ENCODE measurements around the gene ATG4D.

The ATG4D gene

GRCh38 chr19:10543420-10544241 lies at the start of gene ATG4D:
Gene ATG4D, plus strand, starts transcription at chr19:10543904. Its CDS starts 187 bp downstream, at chr19:10544091.
- DNase-seq, result peak; percentile 83 to 88

GRCh38 chr19:10497371-10497770 lies 46.3 kb upstream of the ATG4D start:
- no peak for DNase-seq

GRCh38 chr19:10499550-10500246 lies 44.0 kb upstream of the ATG4D start:
- no peak for DNase-seq

- no peak for DNase-seq
Observed at GRCh38 chr19:10500247-10500592, 43.5 kb upstream of the ATG4D start.

- DNase-seq, result peak; percentile 67 to 71
Observed at GRCh38 chr19:10501971-10502523, 41.7 kb upstream of the ATG4D start.

- DNase-seq, result peak; percentile 92 to 94
Observed at GRCh38 chr19:10502524-10503001, 41.1 kb upstream of the ATG4D start.

- peak in 1 of 2 experiments; percentile 75 for DNase-seq
Observed at GRCh38 chr19:10503002-10503789, 40.5 kb upstream of the ATG4D start, which contains the start of gene KEAP1. Gene KEAP1, minus strand, starts transcription at chr19:10503356. Its CDS starts 3,323 bp downstream, at chr19:10500033.

- peak; percentile 92 to 94 for DNase-seq
Observed at GRCh38 chr19:10505583-10506229, 38.0 kb upstream of the ATG4D start.

GRCh38 chr19:10508036-10508435 lies 35.7 kb upstream of the ATG4D start:
- no peak for DNase-seq

GRCh38 chr19:10508707-10509106 lies 35.0 kb upstream of the ATG4D start:
- peak; percentile 61 to 70 for DNase-seq

GRCh38 chr19:10510301-10510802 lies 33.4 kb upstream of the ATG4D start:
- peak; percentile 82 for DNase-seq

- no peak for DNase-seq
Observed at GRCh38 chr19:10513223-10513622, 30.5 kb upstream of the ATG4D start.

- DNase-seq, result peak; percentile 50 to 72
Observed at GRCh38 chr19:10514211-10515145, 29.2 kb upstream of the ATG4D start.

- no peak for DNase-seq
Observed at GRCh38 chr19:10516064-10516385, 27.7 kb upstream of the ATG4D start.

- DNase-seq, result no peak
Observed at GRCh38 chr19:10516671-10517286, 26.9 kb upstream of the ATG4D start.

GRCh38 chr19:10517361-10517759 lies 26.3 kb upstream of the ATG4D start, which contains the start of gene S1PR5:
Gene S1PR5, minus strand, starts transcription at chr19:10517447. Its CDS starts 2,436 bp downstream, at chr19:10515011.
- peak in 1 of 2 experiments; percentile 37 for DNase-seq

GRCh38 chr19:10517760-10518443 lies 25.8 kb upstream of the ATG4D start:
- DNase-seq, result no peak

GRCh38 chr19:10518444-10519361 lies 25.0 kb upstream of the ATG4D start:
- no peak for DNase-seq

GRCh38 chr19:10519421-10519820 lies 24.3 kb upstream of the ATG4D start:
- no peak for DNase-seq

All from activated T-cell treated with anti-CD3 and anti-CD28 coated beads, Interleukin-2, amount 50 U/mL, for 48 hours (primary cell).